Germinal center (tissue), 1 donor: ENCODE results near the gene DPYSL4.
A peak's percentile ranks its signal among the peaks of the same experiment; 100 is the strongest.

Experiments
- DNase-seq: peaks from one replicate; pipeline ENCODE4 v3.0.0; 2012; ENCODE audit warnings: mixed read lengths, low spot score

The DPYSL4 gene

DNA sequence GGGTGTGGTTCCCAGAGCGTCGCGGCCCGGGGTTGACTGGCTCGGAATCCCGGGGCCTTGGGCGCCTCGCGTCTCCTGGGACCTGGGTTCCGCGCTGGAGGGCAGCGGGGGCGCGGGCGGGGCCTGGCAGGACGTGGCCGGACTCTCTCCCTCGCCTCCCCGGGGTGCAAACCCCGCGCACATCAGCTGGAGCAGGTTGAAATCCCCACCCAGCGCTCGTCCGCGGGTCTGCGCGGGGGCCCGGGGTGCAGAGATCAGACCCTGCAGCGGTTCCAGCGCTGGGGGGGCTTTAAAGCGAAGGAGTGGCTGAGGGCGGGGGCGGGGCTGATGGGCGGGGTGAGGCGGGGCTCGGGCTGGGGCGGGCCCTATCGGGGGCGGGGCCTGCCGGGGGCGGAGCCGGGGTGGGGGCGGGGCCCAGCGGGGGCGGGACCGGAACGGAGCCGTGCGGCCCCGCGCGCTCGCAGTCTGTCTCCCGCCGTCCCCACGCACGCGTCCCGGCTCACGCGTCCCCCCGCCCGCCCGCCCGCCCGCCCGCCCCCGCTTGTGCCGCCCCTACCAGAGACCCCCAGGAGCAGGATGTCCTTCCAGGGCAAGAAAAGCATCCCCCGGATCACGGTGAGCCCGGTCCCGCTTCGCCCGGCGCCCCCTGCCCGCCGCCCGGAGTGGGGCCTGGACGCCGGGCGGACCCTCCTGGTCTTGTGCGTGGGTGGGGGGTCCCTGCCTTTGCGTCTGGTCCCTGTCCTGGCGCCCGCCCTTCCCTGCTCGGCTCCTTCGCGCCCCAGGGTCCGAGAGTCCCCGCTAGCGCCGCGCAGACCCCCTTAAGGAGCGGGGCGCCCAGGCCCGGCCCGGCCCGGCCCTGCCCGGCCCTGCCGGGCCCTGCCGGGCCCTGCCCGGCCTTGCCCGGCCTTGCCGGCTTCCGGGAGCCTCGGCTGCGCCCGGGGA is at the start of gene DPYSL4:
Gene DPYSL4 (plus strand): TSS at position 461 of the 942 bp plus-strand sequence. CDS start 116 bp downstream, at position 577.
- peak; percentile 69 for DNase-seq

DNA sequence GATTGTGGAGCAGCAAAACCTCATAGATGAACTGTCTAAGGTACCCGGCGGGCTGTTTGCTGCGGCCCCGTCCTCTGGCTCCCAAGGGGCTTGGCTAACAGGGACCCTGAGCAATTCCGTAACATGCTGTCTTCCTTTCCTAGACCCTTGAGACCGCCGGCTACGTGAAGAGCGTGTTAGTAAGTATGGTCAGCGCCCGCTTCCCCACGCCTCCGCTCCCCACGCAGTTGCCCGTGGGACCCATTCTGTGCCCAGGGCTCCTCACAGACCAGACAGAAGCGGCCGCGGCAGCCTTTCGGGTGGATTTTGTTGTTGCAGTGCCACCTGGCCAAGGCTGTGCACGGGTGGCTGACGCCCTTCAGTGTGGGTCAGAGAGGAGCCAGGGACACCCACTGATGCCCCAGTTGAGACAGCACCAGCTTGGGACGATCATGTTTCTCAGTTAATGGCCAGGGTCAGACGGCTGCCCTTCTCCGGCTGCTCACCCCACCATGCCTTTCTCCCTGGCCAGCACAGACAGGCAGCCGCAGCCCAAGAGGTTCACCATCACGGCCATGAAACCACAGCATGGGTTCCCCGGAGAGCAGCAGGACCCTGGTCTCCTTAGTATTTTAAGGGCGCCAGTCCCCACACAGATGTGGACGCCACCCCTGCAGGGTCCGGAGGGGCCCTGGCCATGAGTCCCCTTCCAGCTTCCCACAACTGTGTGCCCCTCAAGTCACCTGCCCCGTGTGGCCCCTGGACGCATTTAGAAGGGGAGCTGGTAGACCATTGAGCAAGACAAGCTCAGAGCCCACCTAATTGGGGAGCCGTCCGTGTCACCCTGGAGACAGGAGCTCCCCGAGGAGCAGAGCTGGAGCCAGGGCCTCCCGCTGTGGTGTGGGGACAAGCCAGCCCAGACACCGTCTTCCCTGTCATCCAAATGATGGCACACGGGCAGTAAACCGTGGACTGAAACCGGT is 49.4 kb upstream of the DPYSL4 start:
- DNase-seq = no peak

GRCh38 chr10:132138133-132138532 is 48.6 kb upstream of the DPYSL4 start:
- DNase-seq = no peak

GRCh38 chr10:132138596-132138995 is 48.2 kb upstream of the DPYSL4 start:
- no peak for DNase-seq

- no peak for DNase-seq
These were observed 47.2 kb upstream of the DPYSL4 start for GRCh38 chr10:132139526-132139925.

DNA sequence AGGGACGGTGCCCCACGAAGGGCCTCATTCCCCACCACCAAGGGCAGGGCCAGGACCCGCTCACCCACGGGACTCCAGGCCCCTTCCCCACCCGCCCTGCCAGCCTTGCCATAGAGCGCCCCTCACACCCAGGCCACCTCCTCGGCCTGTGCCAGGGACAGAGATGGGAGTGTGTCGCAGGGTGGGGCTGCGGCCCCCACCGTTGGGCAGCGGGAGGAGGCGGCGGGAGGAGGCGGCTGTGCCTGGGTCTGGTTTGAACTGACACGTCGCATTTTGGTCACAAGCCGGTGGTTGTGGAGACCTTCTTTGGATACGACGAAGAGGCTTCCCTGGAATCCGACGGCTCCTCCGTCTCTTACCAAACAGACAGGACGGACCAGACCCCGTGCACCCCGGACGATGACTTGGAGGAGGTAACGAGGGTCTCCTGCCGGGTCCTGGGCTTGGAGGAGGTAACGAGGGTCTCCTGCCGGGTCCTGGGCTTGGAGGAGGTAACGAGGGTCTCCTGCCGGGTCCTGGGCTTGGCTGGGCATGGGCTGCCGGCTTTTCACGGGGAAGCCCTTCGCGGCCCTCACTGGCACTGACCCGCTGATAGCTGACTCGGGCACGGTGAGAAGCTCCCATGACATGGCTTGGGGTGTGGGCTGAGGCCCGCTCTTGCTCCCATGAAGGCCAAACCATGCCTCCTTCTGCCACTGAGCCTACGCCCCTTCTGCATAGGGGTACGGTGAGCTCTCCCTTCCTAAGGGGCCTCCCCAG is 46.4 kb upstream of the DPYSL4 start:
- DNase-seq = no peak

DNA sequence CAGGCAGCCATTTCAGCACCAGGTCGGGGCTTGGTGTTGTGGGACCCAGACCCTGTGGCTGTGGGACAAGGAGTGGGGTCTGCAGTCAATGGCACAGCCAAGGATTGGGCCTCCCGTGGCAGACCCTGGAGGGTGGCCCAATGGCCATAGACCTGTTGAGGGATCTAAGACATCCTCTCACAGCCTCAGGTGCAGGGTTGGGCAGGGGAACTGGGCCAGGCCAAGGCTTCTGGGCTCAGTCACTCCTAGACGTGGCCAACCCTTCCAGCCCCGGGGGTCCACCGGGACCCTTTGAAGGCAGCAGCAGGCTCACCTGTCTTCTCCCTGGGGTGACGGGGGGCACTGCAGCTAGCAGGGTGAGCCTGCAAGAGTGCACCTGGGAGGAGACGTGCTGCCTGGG is 45.7 kb upstream of the DPYSL4 start:
- no peak for DNase-seq

DNA sequence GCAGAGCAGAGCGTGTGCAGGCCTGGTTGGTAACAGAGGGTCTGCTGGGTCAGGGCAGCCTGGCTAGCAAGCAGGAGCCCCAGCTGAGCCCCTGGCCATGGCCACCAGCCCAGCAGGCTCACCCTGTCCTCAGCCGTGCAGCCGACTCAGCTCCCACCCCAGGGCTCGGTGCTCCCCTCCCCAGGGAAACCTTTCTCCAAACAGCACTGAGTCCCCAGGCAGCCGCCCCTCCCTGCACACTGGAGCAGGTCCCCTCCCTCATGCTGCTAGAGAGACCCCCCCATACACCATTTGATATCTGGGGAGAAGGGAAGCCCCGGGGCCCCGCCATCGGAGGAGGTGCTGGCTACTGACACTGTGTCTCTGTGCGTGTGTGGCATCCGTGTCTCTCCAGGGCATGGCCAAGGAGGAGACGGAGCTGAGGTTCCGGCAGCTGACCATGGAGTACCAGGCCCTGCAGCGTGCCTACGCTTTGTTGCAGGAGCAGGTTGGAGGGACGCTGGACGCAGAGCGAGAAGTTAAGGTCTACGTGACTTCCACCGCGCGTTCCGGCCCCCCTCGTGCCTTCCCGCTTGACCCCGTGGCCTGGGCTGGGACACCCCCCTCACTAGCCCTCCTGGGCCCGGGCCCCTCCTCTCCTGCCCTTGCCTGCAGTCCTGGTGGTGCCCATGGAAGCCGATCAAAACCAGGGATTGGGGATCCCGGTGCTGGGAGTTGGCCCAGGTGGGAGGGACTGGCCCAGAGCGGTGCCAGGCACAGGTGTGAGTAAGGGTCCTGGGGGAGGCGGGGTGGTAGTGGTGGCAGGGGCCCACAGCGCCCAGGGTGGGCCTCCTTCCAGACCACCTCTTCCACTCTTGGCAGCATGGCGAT is 45.0 kb upstream of the DPYSL4 start:
- no peak for DNase-seq

GRCh38 chr10:132142396-132143161 is 44.2 kb upstream of the DPYSL4 start:
- DNase-seq = peak; percentile 69

DNA sequence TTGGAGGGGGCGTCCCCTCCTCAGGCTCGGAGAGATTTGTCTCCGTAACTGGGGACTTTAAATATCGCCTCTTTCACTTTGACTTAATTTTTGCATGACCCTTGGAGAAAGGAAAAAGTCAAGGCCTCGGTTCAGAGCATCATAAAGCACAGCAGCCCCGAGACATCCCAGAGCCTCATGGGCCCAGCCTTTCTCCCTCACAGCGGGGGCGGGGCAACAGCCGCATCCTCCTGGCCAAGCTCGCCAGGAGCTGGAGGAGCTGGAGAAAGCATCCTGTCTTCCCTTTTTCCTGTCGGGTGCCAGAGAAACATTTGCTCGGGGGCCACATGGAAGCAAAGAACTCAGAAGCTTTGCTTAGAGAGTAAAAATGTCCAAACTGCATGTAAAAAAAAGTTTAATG is 43.6 kb upstream of the DPYSL4 start:
- no peak for DNase-seq

- DNase-seq = no peak
These were observed 42.7 kb upstream of the DPYSL4 start for GRCh38 chr10:132144086-132144485.

- DNase-seq = no peak
These were observed 41.7 kb upstream of the DPYSL4 start for GRCh38 chr10:132145002-132145401.

DNA sequence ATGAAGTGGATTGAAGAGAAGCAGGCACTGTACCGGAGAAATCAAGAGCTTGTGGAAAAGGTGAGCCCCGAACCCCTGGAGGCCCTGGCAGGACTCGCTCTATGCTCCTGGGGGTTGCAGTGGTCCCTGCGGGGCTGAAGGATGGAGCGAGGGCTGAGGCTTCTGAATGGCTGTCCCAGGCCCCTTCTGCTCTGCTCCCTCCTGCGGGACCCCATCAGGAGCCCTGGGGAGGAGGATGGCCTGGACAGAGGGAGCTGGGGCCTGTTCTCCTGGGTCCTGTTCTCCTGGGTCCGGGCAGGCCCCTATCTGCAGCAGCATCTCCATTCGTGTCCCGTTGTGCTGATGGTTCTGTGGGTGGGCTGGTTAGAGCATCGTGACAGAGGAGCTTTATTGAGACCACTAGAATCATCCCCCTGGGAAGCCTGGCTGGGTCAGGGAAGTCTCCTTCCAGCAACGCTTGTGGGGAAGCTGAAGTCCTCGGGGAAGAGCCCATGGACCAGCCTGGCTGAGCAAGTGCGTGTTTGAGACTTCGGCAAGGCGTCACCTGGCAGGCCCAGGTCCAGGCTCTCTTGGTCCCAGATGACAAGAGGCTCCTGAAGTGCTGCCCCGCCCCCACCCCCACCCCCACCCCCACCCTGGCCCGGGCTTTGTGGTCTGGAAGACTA is 41.1 kb upstream of the DPYSL4 start:
- DNase-seq = no peak

- no peak for DNase-seq
These were observed 40.5 kb upstream of the DPYSL4 start for GRCh38 chr10:132146271-132146671.

- no peak for DNase-seq
These were observed 39.5 kb upstream of the DPYSL4 start for GRCh38 chr10:132146941-132147915.

GRCh38 chr10:132148261-132149251 is 38.2 kb upstream of the DPYSL4 start:
- no peak for DNase-seq

DNA sequence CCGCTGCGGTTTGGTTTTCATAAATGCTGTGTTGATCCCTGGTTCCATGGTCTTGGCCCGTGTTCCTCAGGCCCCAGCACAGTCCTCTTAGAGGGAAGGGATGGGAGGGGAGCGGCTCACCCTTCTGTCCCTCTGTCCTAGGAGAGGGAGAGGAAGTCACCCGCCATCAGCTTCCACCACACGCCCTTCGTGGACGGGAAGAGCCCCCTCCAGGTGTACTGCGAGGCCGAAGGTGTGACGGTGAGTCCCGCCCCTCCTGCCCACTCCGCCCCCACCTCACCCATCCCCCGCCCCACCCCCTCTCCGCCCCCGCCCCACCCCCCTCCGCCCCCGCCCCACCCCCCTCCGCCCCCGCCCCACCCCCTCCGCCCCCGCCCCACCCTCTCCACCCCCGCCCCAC is 37.5 kb upstream of the DPYSL4 start:
- no peak for DNase-seq
